ENCODE data around the gene IFNGR2. TPM values are rescaled to one million over a fixed set of nuclear protein-coding genes. Genes with fewer than 3 reads are reported as not detected.
"Not testable (repeated sequence)": the region's sequence is repeated elsewhere in the genome, so short reads cannot be mapped to it uniquely, and the experiment has no call there.

IFNGR2 gene
- total and polyA plus RNA-seq, 2 donors (not counting 3 experiments of a cell fraction or from before 2014, with no cell fraction given), result 44.2 to 46.1 TPM

GRCh38 chr21:33362044-33362555 lies 41.1 kb upstream of the IFNGR2 start:
- H2AFZ ChIP-seq (ENCODE audit: low read depth, low read length), result no peak overlapping the region
- H4K20me1 ChIP-seq (replicated peaks; ENCODE audit: control insufficient read depth, extremely low read depth, insufficient read depth, low read length), result no peaks in the 10 kb centered on the region
- dilution Hi-C loops (cut with MboI; ENCODE audit: extremely low pct_ligation_motif_present, low sequenced_read_pairs), result no loop called here
- H3K9ac ChIP-seq (replicated peaks; ENCODE audit: extremely low read depth, insufficient read depth, low read length), result no peak overlapping the region
- ChIA-PET POLR2A (interaction anchor here (2.3 kb wide), 1 partner anchor 37 kb away, joined by 5 read pairs; the partner anchor contains the start of gene IFNAR1), CTCF (interaction anchor here (0.6 to 5.6 kb wide), 41 partner anchors 9 to 244 kb away, joined by 3 to 74 read pairs (median 6); partner anchors contain the start of genes IFNAR1 and IL10RB)
- no peak overlapping the region for H3K4me3 ChIP-seq (replicated peaks in 1 of 3; ENCODE audit: insufficient read depth in 1 of 3, low read depth in 1 of 3, low read length in 3 of 3)
- peaks cover 16% of the 10 kb centered on the region for H3K4me1 ChIP-seq (ENCODE audit: control insufficient read depth, extremely low read depth, insufficient read depth, low read length)
- peaks cover under 1% of the 10 kb centered on the region for H3K9me3 ChIP-seq (replicated peaks; ENCODE audit: control insufficient read depth, insufficient read depth, low read length)
- no peaks in the 10 kb centered on the region for H3K27me3 ChIP-seq (ENCODE audit: control insufficient read depth in 2 of 2, insufficient read depth in 2 of 2, low read length in 2 of 2)
- intact Hi-C loops (cut with micrococcal nuclease), result no loop called here
- H3K9me1 ChIP-seq (replicated peaks; ENCODE audit: control insufficient read depth, extremely low read depth, insufficient read depth, low read length), result no peaks in the 10 kb centered on the region
- H3K79me2 ChIP-seq (ENCODE audit: control insufficient read depth, insufficient read depth, low read length), result no peaks in the 10 kb centered on the region
- no TSS peak for BruUV-seq (replicated peaks)
- H3K36me3 ChIP-seq (ENCODE audit: control insufficient read depth in 2 of 2, extremely low read depth in 1 of 2, insufficient read depth in 2 of 2, low read length in 2 of 2), result no peaks in the 10 kb centered on the region
- FAIRE-seq, result no peak
- H3K4me2 ChIP-seq (ENCODE audit: insufficient read depth, low read length), result no peak overlapping the region
- no peak overlapping the region for H3K27ac ChIP-seq (ENCODE audit: insufficient read depth, low read depth, low read length)
- TF ChIP-seq GATA2 (IDR thresholded peaks at IDR 0.05; ENCODE audit: insufficient read depth, insufficient read length, low read depth, low read length) (no peak), POLR2A (IDR thresholded peaks at IDR 0.05; ENCODE audit: low read depth, low read length) (no peak), CTCF (IDR thresholded peaks at IDR 0.05; ENCODE audit: extremely low read depth in 1 of 2, insufficient read depth in 1 of 2, low read depth in 1 of 2, low read length in 2 of 2) (no peak), JUN (IDR thresholded peaks at IDR 0.05; ENCODE audit: borderline replicate concordance, insufficient read depth, insufficient read length, low read depth) (no peak), FOS (IDR thresholded peaks at IDR 0.05; ENCODE audit: borderline replicate concordance, insufficient read depth, low read length) (no peak), MYC (IDR thresholded peaks at IDR 0.05; ENCODE audit: low read depth, low read length) (no peak), POLR2AphosphoS5 (IDR thresholded peaks at IDR 0.05; ENCODE audit: insufficient read depth, low read depth, low read length) (no peak), EZH2 (IDR thresholded peaks at IDR 0.05; ENCODE audit: borderline replicate concordance, low read depth, low read length, severe bottlenecking) (no peak)
- TF ChIP-seq, protein P1, sequence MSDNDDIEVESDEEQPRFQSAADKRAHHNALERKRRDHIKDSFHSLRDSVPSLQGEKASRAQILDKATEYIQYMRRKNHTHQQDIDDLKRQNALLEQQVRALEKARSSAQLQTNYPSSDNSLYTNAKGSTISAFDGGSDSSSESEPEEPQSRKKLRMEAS (IDR thresholded peaks at IDR 0.05; ENCODE audit: insufficient read depth, insufficient read length), result no peak
- no peak for DNase-seq (ENCODE audit: low read depth, low spot score)

GRCh38 chr21:33363911-33364609 lies 39.2 kb upstream of the IFNGR2 start:
- H3K27me3 ChIP-seq (ENCODE audit: control insufficient read depth in 2 of 2, insufficient read depth in 2 of 2, low read length in 2 of 2); intact Hi-C loops (cut with micrococcal nuclease); H3K4me3 ChIP-seq (replicated peaks in 1 of 3; ENCODE audit: insufficient read depth in 1 of 3, low read depth in 1 of 3, low read length in 3 of 3); BruUV-seq (replicated peaks); H3K9me1 ChIP-seq (replicated peaks; ENCODE audit: control insufficient read depth, extremely low read depth, insufficient read depth, low read length); H3K27ac ChIP-seq (ENCODE audit: insufficient read depth, low read depth, low read length); FAIRE-seq; dilution Hi-C loops (cut with MboI; ENCODE audit: extremely low pct_ligation_motif_present, low sequenced_read_pairs); H3K9me3 ChIP-seq (replicated peaks; ENCODE audit: control insufficient read depth, insufficient read depth, low read length); H2AFZ ChIP-seq (ENCODE audit: low read depth, low read length); H3K79me2 ChIP-seq (ENCODE audit: control insufficient read depth, insufficient read depth, low read length); H4K20me1 ChIP-seq (replicated peaks; ENCODE audit: control insufficient read depth, extremely low read depth, insufficient read depth, low read length); DNase-seq (ENCODE audit: low read depth, low spot score); H3K36me3 ChIP-seq (ENCODE audit: control insufficient read depth in 2 of 2, extremely low read depth in 1 of 2, insufficient read depth in 2 of 2, low read length in 2 of 2); H3K4me2 ChIP-seq (ENCODE audit: insufficient read depth, low read length); H3K9ac ChIP-seq (replicated peaks; ENCODE audit: extremely low read depth, insufficient read depth, low read length): not testable (repeated sequence)
- peaks cover 16% of the 10 kb centered on the region for H3K4me1 ChIP-seq (ENCODE audit: control insufficient read depth, extremely low read depth, insufficient read depth, low read length)
- CTCF ChIA-PET, result interaction anchor here (0.7 to 1.4 kb wide), 4 partner anchors 36 to 164 kb away, joined by 3 to 6 read pairs (median 4); no protein-coding TSS in a partner anchor
- POLR2A ChIA-PET, result interaction anchor here (1.3 kb wide), 1 partner anchor 65 kb away, joined by 3 read pairs; no protein-coding TSS in a partner anchor

Data from endothelial cell of umbilical vein (primary cell).